WTC11 (cell line): ENCODE measurements around the gene C3orf22.

Experiments
- ATF3 ChIP-seq: sonication (generic); formaldehyde crosslinking; conservative IDR thresholded peaks from 2 replicates; pipeline ENCODE4 v1.8.1; 2022; ENCODE audit warnings: mild to moderate bottlenecking, missing genetic modification reagents
- CTCF ChIP-seq: fragments of 200-600 bp; IDR thresholded peaks from 2 replicates; pipeline ENCODE4 v1.8.0; 2022; ENCODE audit warnings: antibody characterized with exemption
- MYBL2 ChIP-seq: sonication (generic); formaldehyde crosslinking; IDR thresholded peaks from 2 replicates; pipeline ENCODE4 v1.8.1; 2023; ENCODE audit warnings: mild to moderate bottlenecking, moderate library complexity, missing genetic modification reagents
- ZNF416 ChIP-seq: fragments of 250-450 bp; sonication (Bioruptor Pico); IDR thresholded peaks from 2 replicates; pipeline ENCODE4 v1.9.0; 2021; ENCODE audit warnings: mild to moderate bottlenecking, inconsistent platforms
- TF ChIP-seq, protein P1 (sequence below): sonication (generic); formaldehyde crosslinking; IDR thresholded peaks from 2 replicates; pipeline ENCODE4 v1.8.0; 2022; ENCODE audit warnings: mild to moderate bottlenecking, missing genetic modification reagents
- TF ChIP-seq, protein P2 (sequence below): fragments of 250-450 bp; sonication (Bioruptor Pico); IDR thresholded peaks from 2 replicates; pipeline ENCODE4 v1.9.0; 2021; ENCODE audit warnings: mild to moderate bottlenecking

GRCh38 chr3:126528800-126529541, 29.8 kb downstream of the C3orf22 start:
- TF ChIP-seq, protein P1, sequence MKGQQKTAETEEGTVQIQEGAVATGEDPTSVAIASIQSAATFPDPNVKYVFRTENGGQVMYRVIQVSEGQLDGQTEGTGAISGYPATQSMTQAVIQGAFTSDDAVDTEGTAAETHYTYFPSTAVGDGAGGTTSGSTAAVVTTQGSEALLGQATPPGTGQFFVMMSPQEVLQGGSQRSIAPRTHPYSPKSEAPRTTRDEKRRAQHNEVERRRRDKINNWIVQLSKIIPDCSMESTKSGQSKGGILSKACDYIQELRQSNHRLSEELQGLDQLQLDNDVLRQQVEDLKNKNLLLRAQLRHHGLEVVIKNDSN (CRISPR knock-in tag) = no peak
- TF ChIP-seq MYBL2 (CRISPR knock-in tag) (no peak), CTCF (no peak), ATF3 (no peak), ZNF416 (CRISPR knock-in tag) (no peak)
- TF ChIP-seq, protein P2, sequence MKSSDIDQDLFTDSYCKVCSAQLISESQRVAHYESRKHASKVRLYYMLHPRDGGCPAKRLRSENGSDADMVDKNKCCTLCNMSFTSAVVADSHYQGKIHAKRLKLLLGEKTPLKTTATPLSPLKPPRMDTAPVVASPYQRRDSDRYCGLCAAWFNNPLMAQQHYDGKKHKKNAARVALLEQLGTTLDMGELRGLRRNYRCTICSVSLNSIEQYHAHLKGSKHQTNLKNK = no peak
